HepG2 (cell line): ENCODE measurements around the gene CD6. TPM values are rescaled to one million over a fixed set of nuclear protein-coding genes. Genes with fewer than 3 reads are reported as not detected.

ENCODE experiments used
- ATAC-seq: fragments of 200-7000 bp; cut with Tn5 transposase; 3 replicates; pipeline ENCODE4 v1.9.1; 2020; ENCODE audit warnings: mild to moderate bottlenecking, moderate library complexity
- BruUV-seq: library from RNA; stranded (reverse); fragments of 400-500 nt; replicated peaks from 2 replicates; lab custom pipeline; 2021; lab: Mats Ljungman, UMichigan
- CTCF ChIA-PET: fragments of 300-600 bp; formaldehyde crosslinking; extraction: SDS; loops from one replicate; lab custom pipeline; 2021; ENCODE audit warnings: low total read pairs, inconsistent platforms, low intra/inter-chr PET ratio; lab: Yijun Ruan, JAX
- POLR2A ChIA-PET: fragments of 350-600 bp; sonication (Branson Sonifier 250); formaldehyde crosslinking; loops from one replicate; lab custom pipeline; 2020; ENCODE audit warnings: antibody characterized with exemption, inconsistent platforms; lab: Yijun Ruan, JAX
- DNase-seq: peaks from one replicate; pipeline ENCODE4 v3.0.0-alpha.2; 2015; ENCODE audit warnings: low spot score
- FAIRE-seq: peaks from 3 replicates; lab custom pipeline; 2011; peaks lifted over from hg19 to GRCh38; lab: Jason Lieb, UNC
- H2AFZ ChIP-seq: one replicate; pipeline ENCODE4 v1.6.1; 2011; ENCODE audit warnings: low read length, inconsistent platforms
- H3K27ac ChIP-seq: fragments of 300-600 bp; 3 replicates; pipeline ENCODE4 v1.8.0; 2011; ENCODE audit warnings: mixed run types, mild to moderate bottlenecking, mixed read lengths, low read length, inconsistent platforms; ENCODE audit not compliant: insufficient read depth; ENCODE audit errors: extremely low read length
- H3K27me3 ChIP-seq, 2 experiments: fragments of 200-600 bp in 1 of 2; 2 replicates in 1 of 2; 3 replicates in 1 of 2; pipeline versions ENCODE4 v1.6.0 to v1.8.0; 2011; ENCODE audit warnings: low read length in 2 of 2, mild to moderate bottlenecking in 2 of 2, moderate library complexity in 2 of 2, inconsistent platforms in 1 of 2; ENCODE audit not compliant: insufficient read depth in 2 of 2, control insufficient read depth in 1 of 2
- H3K36me3 ChIP-seq, 2 experiments: fragments of 200-600 bp in 1 of 2; replicated peaks in 1 of 2; 2 replicates in 1 of 2; 3 replicates in 1 of 2; pipeline versions ENCODE4 v1.5.1 to v1.8.0; 2011; ENCODE audit warnings: low read length in 2 of 2, inconsistent platforms in 1 of 2; ENCODE audit not compliant: insufficient read depth in 2 of 2, control insufficient read depth in 1 of 2
- H3K4me1 ChIP-seq: 2 replicates; pipeline ENCODE4 v1.5.1; 2012; ENCODE audit warnings: low read length, inconsistent platforms; ENCODE audit not compliant: insufficient read depth
- H3K4me2 ChIP-seq: 2 replicates; pipeline ENCODE4 v1.6.0; 2011; ENCODE audit warnings: low read depth, low read length, inconsistent platforms
- H3K4me3 ChIP-seq, 3 experiments: fragments of 200-600 bp in 1 of 3; sonication (generic), shearing (Covaris generic) in 1 of 3; replicated peaks in 1 of 3; 2 replicates each; pipeline ENCODE4 v1.5.1; 2011 to 2016; ENCODE audit warnings: low read length in 3 of 3, inconsistent platforms in 2 of 3, low read depth in 2 of 3, mild to moderate bottlenecking in 2 of 3, control low read depth in 1 of 3, mixed read lengths in 1 of 3; ENCODE audit not compliant: insufficient read depth in 1 of 3
- H3K79me2 ChIP-seq: one replicate; pipeline ENCODE4 v1.6.1; 2011; ENCODE audit warnings: low read length, inconsistent platforms; ENCODE audit not compliant: insufficient read depth
- H3K9ac ChIP-seq: 2 replicates; pipeline ENCODE4 v1.6.0; 2011; ENCODE audit warnings: mild to moderate bottlenecking, low read depth, low read length, inconsistent platforms; ENCODE audit not compliant: insufficient read depth
- H3K9me3 ChIP-seq: 2 replicates; pipeline ENCODE4 v1.5.1; 2012; ENCODE audit warnings: mild to moderate bottlenecking, low read length
- H4K20me1 ChIP-seq: 2 replicates; pipeline ENCODE4 v1.6.0; 2011; ENCODE audit warnings: inconsistent platforms, mild to moderate bottlenecking, low read length, moderate library complexity; ENCODE audit not compliant: insufficient read depth
- IKZF1 ChIP-seq: fragments of 450-650 bp; IDR thresholded peaks from 2 replicates; pipeline ENCODE4 v1.7.1; 2016
- SAP130 ChIP-seq: IDR thresholded peaks from 2 replicates; pipeline ENCODE4 v1.6.1; 2016; ENCODE audit warnings: low read depth
- SRSF1 ChIP-seq: fragments of 200-400 bp; formaldehyde crosslinking; optimal IDR thresholded peaks from 2 replicates; pipeline ENCODE3; 2017; ENCODE audit warnings: mild to moderate bottlenecking, low read depth, low read length, moderate library complexity
- TGIF2 ChIP-seq: IDR thresholded peaks from 2 replicates; pipeline ENCODE4 v1.6.1; 2016; ENCODE audit warnings: control low read depth, missing compliant biosample characterization
- YEATS2 ChIP-seq: sonication (generic); formaldehyde crosslinking; IDR thresholded peaks from 2 replicates; pipeline ENCODE4 v1.4.0; 2020; ENCODE audit warnings: missing genetic modification reagents, borderline replicate concordance
- ZNF251 ChIP-seq: sonication (generic); formaldehyde crosslinking; IDR thresholded peaks from 2 replicates; pipeline ENCODE4 v1.9.0; 2021; ENCODE audit warnings: mild to moderate bottlenecking, missing genetic modification reagents
- ZNF768 ChIP-seq: sonication (generic); formaldehyde crosslinking; IDR thresholded peaks from 2 replicates; pipeline ENCODE4 v1.4.0; 2020; ENCODE audit warnings: missing genetic modification reagents
- ZNF772 ChIP-seq: sonication (generic); formaldehyde crosslinking; IDR thresholded peaks from 2 replicates; pipeline ENCODE4 v1.5.0; 2020; ENCODE audit warnings: mild to moderate bottlenecking, missing genetic modification reagents
- WGBS: methylation state at CpG from one replicate; pipeline ENCODE4 v1.1.6; 2017; ENCODE audit warnings: low lambda C conversion rate; 5-methylcytosine and 5-hydroxymethylcytosine counted together
- in situ Hi-C: cut with HindIII; loops from 2 replicates; pipeline ENCODE4 v1.10.0; 2017; ENCODE audit warnings: low pct_unique_long_range_greater_than_20kb; ENCODE audit not compliant: extremely low pct_ligation_motif_present
- intact Hi-C: fragments of 100-400 bp; cut with micrococcal nuclease; formaldehyde crosslinking; loops from one replicate; pipeline ENCODE4 v1.10.0; 2022; ENCODE audit not compliant: unreplicated experiment
- polyA plus RNA-seq, 8 experiments: library from polyadenylated mRNA; depleted of rRNA in 3 of 8; stranded (reverse) in 7 of 8; unstranded in 1 of 8; fragments of >200 nt; fragmentation: Illumina TruSeq in 4 of 8; extraction: Trizol in 4 of 8; gene quantifications; 2 replicates each; pipeline versions ENCODE4 v1.2.1 to v1.2.3, GENCODE V29; 2011 to 2016; ENCODE audit warnings: low read depth in 4 of 8, missing spikeins in 1 of 8, mixed read lengths in 1 of 8; ENCODE audit not compliant: insufficient read depth in 1 of 8
- total RNA-seq, 5 experiments: library from RNA; depleted of rRNA; stranded (reverse); fragments of >200 nt; fragmentation: Illumina TruSeq; extraction: Trizol; gene quantifications; 2 replicates each; pipeline ENCODE4 v1.2.3, GENCODE V29; 2016; ENCODE audit warnings: low read depth in 1 of 5
- TF ChIP-seq, protein P1 (sequence below): sonication (generic); formaldehyde crosslinking; IDR thresholded peaks from 2 replicates; pipeline ENCODE4 v1.8.0; 2022; ENCODE audit warnings: missing genetic modification reagents, mild to moderate bottlenecking, moderate library complexity, borderline replicate concordance
- TF ChIP-seq, protein P2 (sequence below): sonication (generic); formaldehyde crosslinking; IDR thresholded peaks from 2 replicates; pipeline ENCODE4 v1.4.0; 2020; ENCODE audit warnings: mild to moderate bottlenecking, missing genetic modification reagents

CD6 gene
- total and polyA plus RNA-seq, 2 of the 13 experiments (the other 11 are each of a cell fraction or from before 2014, with no cell fraction given) = not detected

DNA sequence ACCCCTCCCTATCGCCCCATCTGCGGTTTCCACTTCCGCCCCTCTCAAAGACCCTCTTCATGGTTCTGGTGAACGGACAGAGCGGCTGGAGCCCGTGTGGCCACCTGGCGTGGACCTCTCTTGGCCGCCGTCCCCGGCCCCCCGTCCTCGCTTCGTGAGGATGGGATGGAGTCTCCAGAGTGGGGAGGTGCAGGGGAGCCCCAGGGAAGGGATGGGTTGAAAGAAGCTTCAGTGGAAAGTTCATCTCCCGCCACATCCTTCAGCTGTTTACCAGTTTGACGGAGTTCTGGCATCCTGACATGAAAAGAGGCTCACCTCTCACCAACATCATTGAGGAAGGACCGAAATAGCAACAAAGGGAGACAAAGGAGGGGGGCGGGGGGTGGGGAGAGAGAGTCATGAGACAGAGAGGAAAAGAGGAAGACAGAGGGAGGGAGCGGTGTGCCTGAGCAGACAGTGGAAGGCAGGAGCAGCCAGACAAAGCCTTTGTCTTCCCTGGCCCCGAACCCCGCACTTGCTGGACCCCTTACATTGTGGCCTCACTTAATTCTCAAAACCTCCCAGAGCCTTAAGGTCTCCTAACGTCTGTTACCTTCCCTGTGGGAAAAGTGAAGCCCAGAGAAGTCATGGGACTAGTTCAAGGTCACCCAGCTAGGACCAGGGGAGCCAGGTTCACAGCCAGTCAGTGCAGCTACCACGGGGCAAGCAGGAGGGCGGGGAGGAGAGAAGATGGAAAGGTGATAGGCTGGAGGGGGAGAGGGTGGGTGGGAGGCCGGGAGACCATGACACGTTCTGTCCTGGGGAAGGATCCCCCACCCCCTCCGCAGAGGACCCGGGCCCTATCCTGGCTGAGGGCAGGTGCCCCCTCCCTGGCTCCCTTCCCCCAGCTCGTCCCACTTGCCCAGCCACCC is 54.9 kb downstream of the CD6 start:
- 21% methylated on average over 26 of the region's 28 CpGs for whole genome bisulfite sequencing

More for the DNA sequence above, 54.9 kb downstream of the CD6 start:
- no peaks in the 10 kb centered on the region for H3K4me1 ChIP-seq
- FAIRE-seq = no peak
- H3K27ac ChIP-seq = no peak overlapping the region
- no peak overlapping the region for H2AFZ ChIP-seq
- no peak overlapping the region for H3K9ac ChIP-seq
- no peaks in the 10 kb centered on the region for H3K79me2 ChIP-seq
- H3K4me3 ChIP-seq = no peak overlapping the region
- no peak for DNase-seq
- in situ Hi-C loops (no loop called here), intact Hi-C loops (no loop called here)
- BruUV-seq = no TSS peak
- H3K36me3 ChIP-seq = no peaks in the 10 kb centered on the region
- H3K9me3 ChIP-seq = no peaks in the 10 kb centered on the region
- CTCF ChIA-PET = no interaction called here
- peaks cover 2 to 70% of the 10 kb centered on the region in 2 experiments; a peak in 3 of 5 replicates for H3K27me3 ChIP-seq
- no peaks in the 10 kb centered on the region for H4K20me1 ChIP-seq
- H3K4me2 ChIP-seq = no peak overlapping the region
- no peak for TF ChIP-seq SRSF1
- TF ChIP-seq, protein P1, sequence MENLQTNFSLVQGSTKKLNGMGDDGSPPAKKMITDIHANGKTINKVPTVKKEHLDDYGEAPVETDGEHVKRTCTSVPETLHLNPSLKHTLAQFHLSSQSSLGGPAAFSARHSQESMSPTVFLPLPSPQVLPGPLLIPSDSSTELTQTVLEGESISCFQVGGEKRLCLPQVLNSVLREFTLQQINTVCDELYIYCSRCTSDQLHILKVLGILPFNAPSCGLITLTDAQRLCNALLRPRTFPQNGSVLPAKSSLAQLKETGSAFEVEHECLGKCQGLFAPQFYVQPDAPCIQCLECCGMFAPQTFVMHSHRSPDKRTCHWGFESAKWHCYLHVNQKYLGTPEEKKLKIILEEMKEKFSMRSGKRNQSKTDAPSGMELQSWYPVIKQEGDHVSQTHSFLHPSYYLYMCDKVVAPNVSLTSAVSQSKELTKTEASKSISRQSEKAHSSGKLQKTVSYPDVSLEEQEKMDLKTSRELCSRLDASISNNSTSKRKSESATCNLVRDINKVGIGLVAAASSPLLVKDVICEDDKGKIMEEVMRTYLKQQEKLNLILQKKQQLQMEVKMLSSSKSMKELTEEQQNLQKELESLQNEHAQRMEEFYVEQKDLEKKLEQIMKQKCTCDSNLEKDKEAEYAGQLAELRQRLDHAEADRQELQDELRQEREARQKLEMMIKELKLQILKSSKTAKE (CRISPR knock-in tag) = no peak
- TF ChIP-seq IKZF1 = no peak
- TF ChIP-seq ZNF251 = no peak
- TF ChIP-seq ZNF772 (CRISPR knock-in tag) = no peak
- TF ChIP-seq ZNF768 (CRISPR knock-in tag) = no peak
- no peak for TF ChIP-seq TGIF2 (CRISPR knock-in tag)
- no peak for TF ChIP-seq SAP130 (CRISPR knock-in tag)
- TF ChIP-seq YEATS2 = no peak
- TF ChIP-seq, protein P2, sequence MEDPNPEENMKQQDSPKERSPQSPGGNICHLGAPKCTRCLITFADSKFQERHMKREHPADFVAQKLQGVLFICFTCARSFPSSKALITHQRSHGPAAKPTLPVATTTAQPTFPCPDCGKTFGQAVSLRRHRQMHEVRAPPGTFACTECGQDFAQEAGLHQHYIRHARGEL = no peak
- TF ChIP-seq, all 625 proteins: peak for 0
- POLR2A ChIA-PET = no interaction called here
- no peak for ATAC-seq
